LNCAP (cell line): Measurements from ENCODE around the gene MAPK7.

Experiments
- TF ChIP-seq, protein P1 (sequence below): fragments of 450-650 bp; IDR thresholded peaks from 2 replicates; pipeline ENCODE4 v1.5.1; 2017; ENCODE audit warnings: mild to moderate bottlenecking

MAPK7 gene

DNA sequence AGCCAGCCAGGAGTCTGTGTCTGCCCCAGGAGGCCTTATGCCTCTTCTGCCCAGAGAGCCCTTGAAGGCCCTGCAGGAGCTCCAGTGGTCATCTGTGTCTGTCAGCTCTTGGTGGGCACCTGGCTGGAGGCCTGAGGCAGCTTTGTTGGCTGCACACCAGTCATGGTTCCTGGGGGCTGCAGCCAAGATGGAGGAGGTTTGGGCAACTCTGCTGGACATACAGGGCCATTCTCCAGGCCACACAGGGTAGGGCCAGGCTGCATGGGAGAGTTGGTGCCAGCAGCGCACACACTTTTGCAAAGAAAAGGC, 45.2 kb upstream of the MAPK7 start:
- TF ChIP-seq, protein P1, sequence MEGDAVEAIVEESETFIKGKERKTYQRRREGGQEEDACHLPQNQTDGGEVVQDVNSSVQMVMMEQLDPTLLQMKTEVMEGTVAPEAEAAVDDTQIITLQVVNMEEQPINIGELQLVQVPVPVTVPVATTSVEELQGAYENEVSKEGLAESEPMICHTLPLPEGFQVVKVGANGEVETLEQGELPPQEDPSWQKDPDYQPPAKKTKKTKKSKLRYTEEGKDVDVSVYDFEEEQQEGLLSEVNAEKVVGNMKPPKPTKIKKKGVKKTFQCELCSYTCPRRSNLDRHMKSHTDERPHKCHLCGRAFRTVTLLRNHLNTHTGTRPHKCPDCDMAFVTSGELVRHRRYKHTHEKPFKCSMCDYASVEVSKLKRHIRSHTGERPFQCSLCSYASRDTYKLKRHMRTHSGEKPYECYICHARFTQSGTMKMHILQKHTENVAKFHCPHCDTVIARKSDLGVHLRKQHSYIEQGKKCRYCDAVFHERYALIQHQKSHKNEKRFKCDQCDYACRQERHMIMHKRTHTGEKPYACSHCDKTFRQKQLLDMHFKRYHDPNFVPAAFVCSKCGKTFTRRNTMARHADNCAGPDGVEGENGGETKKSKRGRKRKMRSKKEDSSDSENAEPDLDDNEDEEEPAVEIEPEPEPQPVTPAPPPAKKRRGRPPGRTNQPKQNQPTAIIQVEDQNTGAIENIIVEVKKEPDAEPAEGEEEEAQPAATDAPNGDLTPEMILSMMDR = no peak

DNA sequence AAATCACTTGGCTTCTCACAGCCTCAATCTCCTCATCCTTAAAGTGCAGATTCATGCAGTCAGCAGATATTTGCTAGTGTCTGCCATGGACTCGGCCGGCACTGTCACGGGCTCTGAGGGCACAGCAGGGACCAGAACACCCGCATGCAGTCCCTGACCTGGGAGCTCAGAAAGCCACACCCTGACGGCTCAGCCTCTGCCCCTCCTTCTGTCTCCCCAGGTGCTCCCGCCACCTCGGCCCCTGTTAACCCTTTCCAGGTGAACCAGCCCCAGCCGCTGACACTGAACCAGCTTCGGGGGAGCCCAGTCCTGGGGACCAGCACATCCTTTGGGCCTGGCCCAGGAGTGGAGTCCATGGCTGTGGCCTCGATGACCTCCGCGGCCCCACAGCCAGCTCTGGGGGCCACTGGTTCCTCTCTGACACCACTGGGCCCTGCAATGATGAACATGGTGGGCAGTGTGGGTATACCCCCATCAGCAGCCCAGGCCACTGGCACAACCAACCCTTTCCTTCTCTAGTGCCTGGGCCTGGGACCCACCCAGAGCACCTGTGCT, 44.5 kb upstream of the MAPK7 start:
- TF ChIP-seq, protein P1 = no peak

DNA sequence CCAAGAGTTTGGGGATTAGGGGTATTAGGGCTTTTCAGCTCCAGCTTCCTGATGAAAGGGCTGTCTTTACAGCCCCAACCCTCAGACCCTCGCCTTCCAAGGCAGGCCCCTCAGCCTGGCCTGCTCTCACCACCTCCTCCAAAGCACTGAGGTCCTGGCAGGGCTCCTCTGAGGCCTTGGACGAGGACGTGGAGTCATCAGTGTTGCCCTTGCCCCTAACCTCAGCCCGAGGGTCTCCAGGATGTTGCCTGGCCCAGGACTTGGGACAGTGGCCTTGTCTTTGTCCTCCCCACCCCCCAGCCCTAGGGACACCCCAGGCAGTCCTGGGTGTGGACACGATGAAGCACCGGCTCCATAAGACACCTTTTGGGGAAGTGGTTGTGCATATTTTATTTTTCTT, 44.0 kb upstream of the MAPK7 start:
- TF ChIP-seq, protein P1 = no peak

DNA sequence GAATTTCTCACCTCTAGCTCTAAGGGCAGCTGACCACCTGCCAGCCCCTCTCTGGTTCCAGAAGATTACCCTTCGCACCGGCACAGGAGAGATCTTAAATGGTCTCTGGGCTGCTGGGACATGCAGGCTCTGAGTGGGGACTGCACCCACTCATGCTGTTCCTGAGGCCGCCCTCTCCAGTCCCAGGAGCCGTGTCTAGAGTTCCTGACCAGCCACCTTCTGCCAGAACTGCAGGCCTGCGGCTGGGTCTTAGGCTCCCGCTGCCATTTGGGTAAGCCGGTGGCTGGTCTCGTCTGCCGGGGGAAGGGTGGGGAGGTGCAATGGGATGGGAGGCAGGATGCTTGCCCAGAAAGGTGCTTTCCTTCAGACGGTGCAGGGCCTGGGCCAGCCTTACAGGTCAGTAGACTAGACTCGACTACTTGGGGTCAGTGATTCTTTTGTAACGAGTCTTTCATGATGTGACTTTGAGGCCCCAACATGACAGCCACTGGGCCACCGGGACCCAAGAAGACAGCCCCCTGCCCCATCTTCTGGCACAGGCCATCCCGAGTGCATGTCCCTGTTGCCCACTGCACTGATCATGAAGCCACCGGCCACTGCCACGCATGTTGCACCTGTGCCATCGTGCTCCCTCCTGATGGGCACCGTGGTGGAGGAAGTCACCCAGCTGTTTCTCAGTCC, 42.2 kb upstream of the MAPK7 start:
- TF ChIP-seq, protein P1 = no peak

DNA sequence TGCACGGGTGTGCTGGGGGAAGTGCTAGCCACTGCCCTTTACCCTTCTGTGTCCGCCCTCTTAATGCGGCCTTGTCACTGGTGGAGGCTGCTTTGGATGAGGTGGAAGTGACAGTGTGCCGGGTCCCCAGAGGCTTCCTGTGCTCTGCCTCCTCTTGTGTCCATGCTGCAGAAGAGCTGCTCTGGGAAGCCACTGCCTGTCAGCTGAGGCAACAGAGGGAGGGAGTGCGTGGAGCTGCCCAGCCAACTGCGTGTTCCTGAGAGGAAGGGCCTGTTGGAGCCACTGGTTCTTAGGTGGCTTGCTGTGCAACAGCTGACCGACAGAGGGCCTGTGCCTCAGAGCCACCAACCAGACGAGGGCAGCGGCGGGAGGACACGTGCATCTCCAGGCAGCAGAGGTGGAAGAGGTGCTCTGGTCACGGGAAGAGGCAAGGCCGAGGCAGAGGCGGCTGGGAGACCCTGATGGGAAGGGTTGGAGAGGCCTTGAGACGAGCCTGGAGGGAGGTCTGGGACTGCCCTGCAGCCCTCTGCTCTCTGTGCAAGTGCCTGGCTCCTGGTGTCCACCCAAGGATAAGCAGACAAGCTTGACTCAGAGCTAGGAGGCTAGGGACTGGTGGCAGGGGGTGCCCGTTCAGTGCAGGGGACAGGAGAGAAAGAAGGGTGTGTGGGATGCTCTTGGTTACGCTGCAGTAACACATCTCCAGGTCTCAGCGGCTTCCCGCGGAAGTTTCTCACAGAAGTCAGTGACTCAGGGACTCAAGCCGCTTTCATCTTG, 41.2 kb upstream of the MAPK7 start:
- TF ChIP-seq, protein P1 = no peak

DNA sequence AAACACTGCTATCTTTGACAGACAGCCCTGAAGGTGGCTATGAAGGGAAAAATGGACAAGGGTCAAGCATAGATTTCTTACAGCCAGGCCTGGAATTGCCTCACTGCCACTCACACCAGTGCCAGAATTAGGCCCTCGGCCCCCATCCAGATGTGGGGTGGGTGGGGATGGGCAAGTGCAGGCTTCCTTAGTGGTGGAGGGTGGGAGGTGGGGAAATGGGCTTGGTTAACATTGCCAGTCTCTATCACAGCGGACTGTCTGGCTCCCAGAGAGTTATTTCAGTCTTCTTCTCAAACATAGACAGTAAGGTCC, 40.6 kb upstream of the MAPK7 start:
- TF ChIP-seq, protein P1 = no peak

DNA sequence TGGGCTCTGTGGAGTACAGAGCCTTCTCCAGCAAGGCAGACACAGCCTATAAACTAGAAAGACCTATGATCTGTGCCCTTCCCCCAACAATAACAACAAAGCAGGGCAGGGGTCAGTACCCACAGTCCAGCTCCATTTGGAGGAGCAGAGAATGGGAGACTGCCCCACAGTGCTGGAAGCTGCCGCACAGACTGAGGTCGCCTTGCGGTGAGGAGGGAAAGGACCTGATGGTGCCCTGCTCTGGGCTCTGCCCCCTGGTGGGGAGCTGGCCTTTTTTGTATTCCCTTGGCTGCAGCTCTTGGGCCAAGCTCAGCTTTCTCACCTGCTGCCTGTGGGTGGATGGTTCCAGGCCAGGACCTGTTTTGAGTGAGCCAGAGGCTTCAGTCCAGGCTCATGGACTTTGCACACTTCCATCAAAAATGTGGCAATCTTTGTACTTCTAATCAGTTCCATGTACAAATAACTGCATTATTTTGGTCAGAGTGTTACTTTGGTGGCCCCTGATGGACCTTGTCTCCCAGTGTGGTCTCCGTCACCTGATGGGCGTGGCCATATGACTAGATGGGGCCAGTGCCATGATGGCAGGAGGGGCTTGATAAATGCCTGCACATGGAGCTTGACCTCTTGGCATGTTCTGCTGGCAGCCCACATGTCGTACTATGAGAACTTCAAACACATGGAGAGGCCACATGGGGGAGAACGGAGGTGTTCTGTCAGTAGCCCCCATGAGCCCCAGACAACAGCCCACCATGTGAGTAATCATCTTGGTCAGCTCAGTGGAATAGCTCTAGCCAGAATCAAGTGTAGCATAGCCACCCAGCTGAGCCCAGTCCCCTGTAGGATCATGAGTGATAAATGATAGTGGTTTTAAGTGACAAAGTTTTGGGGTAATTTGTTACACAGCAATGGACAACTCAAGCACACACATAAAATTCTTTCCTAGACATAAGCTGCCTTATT, 40.0 kb upstream of the MAPK7 start:
- TF ChIP-seq, protein P1 = peak; percentile 83
